GM12891 (cell line): ENCODE data around the gene PUM1.

Experiments
- POLR2A ChIP-seq: IDR thresholded peaks from 2 replicates; pipeline ENCODE4 v1.6.1; 2011; ENCODE audit warnings: low read depth, low read length, control low read depth
- POLR2AphosphoS5 ChIP-seq: IDR thresholded peaks from 2 replicates; pipeline ENCODE4 v1.6.1; 2011; ENCODE audit warnings: low read depth, low read length, control low read depth

GRCh38 chr1:31073044-31073443, 7.5 kb upstream of the PUM1 start:
- no peak for TF ChIP-seq POLR2AphosphoS5
- no peak for TF ChIP-seq POLR2A
